HG03439 (cell line): ENCODE measurements around the gene PRICKLE2.
"Not testable (repeated sequence)": the region's sequence is repeated elsewhere in the genome, so short reads cannot be mapped to it uniquely, and the experiment has no call there.

Experiments
- ATAC-seq: cut with Tn5 transposase; IDR thresholded peaks from one replicate; pipeline ENCODE4 v1.9.1; 2021; ENCODE audit warnings: mild to moderate bottlenecking, moderate library complexity; ENCODE audit not compliant: unreplicated experiment

PRICKLE2 gene

DNA sequence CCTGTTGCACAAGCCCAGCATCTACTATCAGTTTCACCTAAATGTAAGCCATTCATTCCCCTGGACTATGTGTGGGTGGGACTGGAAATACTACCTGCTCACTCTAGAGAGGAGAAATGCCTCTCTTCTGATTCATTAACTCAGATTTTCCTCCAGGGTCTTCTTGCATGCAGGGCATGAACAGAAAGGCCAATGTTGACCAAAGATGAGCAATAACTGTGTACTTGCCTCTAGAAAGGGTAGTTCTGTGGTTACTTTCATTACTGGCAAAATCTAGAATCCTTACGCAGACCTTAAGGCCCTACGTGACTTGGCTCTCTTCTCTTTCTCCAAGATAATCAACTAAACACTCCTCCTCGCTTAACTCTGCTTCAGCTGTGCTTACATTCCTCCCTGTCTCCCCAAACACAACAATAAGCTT, 120.6 kb downstream of the PRICKLE2 start:
- no peak for ATAC-seq

DNA sequence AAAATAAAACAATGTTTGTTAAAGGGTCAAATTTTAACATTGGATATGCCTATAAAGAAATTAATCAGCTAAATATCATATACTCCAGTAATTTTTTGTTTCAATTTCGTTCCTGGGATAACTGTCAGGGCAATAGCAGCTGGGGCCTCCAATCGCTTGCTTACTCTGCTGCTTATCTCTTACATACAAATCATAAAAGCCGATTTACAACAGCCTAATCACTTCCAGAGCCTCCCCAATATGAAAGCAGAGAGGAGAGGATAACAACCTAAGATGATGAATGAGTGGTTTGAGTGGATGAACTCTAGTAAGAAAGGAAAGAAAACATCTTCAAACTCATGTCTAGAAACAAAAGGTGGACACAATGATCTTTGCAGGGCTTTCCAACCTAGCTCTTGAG, 121.3 kb downstream of the PRICKLE2 start:
- ATAC-seq = no peak

DNA sequence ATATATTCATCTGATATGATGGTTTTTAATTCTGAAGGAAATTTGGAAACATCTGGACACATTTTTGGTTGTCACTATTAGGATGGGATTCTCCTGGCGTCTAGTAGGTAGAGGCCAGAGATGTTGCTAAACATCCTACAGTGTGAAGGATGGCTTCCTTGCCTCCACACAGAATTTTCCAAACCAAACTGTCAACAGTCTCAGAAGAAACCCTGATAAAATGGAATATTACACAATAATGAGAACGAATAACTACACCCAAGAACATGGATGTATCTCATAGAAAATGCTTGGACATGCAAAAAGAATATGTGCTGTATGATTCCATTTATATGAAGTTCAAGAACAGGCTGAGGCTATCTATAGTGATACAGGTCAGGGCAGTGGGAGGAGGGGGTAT, 122.1 kb downstream of the PRICKLE2 start:
- ATAC-seq = no peak

DNA sequence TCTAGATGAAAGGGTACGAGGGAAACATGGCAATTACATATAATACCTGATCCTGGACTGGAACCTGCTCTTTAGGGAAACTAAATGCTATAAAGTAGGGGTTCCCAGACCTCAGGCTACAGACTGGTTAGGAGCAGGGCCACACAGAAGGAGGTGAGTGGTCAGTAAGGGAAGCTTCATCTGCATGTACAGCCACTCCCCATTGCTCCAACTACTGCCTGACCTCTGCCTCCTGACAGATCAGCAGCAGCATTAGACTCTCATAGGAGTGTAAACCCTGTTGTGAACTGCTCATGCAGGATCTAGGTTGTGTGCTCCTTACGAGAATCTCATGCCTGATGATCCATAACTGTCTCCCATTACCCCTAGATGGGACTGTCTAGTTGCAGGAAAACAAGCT, 123.1 kb downstream of the PRICKLE2 start:
- ATAC-seq = no peak

DNA sequence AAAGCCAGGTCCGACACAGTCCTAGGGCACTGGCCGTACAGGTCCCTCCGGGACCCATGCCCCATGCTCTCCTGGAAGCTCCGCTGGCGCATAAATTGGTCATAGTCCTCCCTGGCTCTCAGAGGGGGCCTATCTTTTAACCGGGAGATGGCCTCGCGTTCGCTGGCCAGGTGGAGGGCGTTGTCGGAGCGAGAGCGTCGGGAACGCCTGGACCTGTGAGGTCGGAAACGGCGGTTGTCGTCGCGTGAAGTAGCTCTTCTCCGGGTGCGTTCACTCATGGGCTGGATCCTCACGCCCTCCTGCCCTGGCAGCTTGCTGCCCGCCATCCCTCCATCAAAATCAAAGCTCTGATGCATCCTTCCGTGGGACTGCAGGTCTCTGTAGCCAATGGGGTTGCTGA, 126.0 kb downstream of the PRICKLE2 start:
- no peak for ATAC-seq

DNA sequence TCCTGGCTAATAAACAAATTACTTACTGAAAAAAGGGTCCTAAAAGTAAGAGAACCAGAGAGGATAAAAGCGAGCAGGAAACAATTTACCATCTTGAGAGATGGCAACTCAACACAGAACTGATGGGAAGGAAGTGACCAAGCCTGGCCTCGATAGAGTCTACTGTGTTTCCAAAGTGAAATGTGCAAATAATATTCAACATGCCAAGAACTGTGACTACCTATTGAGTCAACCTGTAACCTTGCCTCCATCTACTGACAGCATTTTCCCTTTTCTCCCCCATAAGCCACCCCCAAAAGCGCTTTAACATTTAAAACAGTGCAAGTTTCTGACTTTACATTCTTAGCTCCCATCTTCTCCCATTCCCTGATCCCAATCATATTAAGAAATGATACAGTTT, 126.6 kb downstream of the PRICKLE2 start:
- ATAC-seq = no peak

DNA sequence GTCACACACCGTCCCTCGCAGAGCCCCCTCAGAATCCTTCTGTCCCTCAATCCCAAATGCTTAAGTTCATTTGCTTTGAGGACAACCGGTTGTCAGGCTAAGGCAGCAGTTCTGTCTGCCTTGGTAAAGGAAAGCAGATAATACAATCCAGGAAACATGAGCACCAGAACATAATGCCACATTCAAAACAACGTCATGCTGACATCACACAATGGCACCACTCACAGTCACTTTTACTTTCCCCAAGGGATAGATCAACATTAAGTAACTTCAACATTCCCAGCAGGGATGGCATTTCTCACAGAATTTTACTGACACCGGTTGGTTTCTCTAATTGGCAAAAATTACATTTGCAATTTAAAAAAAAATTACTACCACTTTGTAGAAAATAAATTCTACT, 127.3 kb downstream of the PRICKLE2 start:
- no peak for ATAC-seq

DNA sequence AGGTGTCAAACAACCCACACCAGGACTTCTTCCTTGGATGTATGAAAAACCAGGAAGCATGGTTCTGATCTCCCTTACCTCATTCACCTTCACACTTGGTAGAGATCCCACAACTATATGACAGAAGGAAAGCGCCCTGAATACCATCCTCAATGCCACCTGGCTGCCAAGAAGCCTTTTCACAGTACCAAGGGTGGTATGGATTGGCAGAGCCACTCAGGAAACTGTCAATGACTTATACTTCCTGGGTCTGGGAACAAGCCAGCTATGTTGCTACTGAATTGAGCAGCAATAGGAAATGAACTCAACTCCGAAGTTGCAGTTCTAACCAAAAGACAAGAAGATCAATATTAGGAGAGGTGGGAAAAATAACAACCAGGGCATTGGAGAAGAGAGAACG, 129.5 kb downstream of the PRICKLE2 start:
- ATAC-seq = no peak

DNA sequence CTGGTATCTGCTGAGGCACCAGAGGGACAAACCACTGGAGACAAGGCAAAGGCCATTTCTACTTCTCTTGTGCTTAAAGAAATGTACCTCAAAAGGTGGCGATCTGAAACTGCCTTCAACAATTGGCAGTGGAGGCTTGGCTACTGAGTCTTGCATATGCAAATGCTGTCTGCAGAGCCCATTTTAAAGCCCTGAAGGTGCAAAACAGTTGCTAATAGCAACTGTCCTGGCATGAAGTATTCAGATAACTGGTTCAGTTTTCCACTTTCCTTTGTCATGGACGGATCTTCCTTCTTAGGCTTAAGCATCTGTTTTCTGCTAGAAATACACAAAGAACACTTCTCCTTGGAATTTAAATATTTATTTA, 130.6 kb downstream of the PRICKLE2 start:
- no peak for ATAC-seq

DNA sequence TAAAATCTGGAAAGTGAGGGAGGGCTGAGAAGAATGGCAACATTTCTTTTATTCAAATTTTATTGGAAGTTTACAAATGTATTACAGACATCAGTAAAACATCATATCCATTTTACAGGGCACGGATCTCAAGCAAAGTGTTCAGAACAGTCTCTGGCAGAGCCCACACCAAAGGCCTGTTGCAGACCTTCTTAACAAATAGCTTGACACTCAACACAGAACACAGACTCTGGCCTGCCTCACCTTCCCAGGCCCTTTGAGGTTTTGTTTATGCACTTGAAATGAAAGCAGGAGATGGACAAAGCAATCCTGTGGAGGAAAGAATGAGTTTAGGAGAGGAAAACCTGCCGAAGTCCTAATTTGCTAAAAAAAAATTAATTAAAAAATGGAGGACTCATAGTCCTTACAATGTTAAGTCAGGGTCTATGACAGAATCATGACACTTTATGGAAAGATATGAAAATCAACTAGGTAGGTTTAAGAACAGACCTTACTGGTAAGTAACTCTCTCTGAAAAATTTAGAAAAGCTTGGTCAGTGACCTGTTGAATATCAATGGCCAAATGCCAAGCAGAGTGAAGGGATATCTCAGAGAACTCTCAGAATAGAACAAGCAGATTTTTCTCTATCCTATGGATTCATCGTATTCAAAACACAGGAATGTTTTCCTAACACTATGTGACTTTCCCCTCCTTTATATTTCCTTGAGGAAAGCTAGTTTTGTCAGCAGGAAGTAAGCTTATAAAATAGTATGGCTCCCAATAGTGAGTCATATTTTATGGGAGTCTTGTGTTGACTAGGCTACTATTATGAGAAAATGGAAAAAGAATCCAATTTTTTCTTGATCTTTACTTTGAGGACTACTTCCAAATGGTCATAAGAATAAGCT, 131.2 kb downstream of the PRICKLE2 start:
- ATAC-seq = no peak

DNA sequence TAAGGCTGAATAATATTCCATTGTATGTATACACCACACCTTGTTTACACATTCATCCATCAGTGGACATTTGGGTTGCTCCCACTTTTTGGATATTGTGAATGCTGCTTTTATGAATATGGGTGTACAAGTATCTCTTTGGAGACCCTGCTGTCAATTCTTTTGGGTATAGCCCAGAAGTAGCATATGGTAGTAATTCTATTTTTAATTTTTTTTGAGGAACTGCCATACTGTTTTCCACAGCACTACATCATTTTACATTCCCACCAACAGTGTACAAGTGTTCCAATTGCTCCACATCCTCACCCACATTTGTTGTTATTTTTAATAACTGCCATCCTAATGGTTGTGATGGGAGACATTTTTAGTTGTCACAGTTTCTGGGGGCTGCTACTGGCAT, 132.1 kb downstream of the PRICKLE2 start:
- ATAC-seq = no peak

DNA sequence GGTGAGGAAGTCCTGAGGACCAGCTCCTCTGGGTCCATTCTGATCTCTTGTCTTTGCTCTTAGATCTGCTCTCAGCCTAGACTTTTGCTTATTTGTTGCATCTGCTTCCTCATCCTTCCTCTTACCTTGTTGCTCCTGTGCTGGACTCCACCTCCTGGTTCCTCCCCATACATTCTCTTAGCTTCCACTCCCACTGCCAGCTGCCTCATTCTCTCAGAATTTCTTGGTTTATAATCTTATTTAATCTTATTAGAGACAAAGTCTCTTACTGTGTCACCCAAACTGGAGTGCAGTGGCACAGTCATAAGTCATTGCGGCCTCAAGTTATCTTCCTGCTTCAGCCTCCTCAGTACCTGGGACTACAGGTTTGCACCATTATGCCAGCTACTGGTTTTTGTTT, 133.8 kb downstream of the PRICKLE2 start:
- ATAC-seq = no peak

DNA sequence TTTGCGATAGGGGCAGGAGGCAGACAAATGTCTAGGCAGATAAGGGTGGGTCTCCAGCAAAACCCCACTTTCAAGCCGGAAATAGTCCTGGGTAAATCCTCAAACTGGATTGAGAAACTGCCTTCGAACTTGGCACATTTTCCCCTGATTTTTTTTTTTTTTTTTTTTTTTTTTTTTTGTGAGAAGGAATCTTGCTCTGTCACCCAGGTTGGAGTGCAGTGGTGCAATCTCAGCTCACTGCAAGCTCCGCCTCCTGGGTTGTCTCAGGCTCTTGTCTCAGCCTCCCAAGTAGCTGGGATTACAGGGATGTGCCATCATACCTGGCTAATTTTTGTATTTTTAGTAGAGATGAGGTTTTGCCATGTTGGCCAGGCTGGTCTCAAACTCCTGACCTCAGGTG, 135.9 kb downstream of the PRICKLE2 start:
- not testable (repeated sequence) for ATAC-seq

DNA sequence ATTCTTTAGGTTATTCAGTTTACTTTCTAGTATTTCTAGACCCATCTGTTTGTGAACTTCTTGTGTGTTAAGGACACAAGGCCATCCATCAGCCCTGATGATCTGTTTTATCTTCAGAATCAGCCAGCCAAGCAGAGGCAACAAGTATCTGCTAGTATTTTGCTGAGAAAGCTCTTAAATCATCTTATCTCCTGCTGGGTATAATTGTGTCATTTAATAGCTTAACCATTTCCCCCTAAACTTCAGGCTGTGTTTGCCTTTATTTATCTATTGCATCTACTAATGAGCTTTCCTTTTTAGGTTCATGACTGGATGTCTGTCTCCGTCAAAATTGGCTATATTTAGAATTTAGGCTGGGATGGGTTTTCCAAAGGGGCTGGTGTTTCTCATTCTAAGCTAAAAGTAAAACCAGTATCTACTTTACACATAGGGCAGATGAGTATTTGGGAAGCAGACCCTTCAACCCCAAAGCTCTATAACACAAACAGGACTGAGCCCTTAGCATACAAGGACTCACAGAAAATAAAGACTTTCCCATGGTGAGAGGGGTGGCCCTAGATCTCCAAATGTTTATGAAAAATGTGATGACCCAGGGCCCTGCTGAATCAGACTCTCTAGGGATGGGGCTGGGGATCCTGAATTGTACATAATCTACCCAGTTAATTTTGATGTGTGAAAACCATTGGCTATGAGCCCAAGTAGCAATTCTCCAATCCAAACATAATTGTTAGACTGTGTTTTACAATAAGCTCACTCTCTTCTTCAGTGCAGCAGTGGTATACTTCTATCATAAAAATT, 136.7 kb downstream of the PRICKLE2 start:
- ATAC-seq = no peak

DNA sequence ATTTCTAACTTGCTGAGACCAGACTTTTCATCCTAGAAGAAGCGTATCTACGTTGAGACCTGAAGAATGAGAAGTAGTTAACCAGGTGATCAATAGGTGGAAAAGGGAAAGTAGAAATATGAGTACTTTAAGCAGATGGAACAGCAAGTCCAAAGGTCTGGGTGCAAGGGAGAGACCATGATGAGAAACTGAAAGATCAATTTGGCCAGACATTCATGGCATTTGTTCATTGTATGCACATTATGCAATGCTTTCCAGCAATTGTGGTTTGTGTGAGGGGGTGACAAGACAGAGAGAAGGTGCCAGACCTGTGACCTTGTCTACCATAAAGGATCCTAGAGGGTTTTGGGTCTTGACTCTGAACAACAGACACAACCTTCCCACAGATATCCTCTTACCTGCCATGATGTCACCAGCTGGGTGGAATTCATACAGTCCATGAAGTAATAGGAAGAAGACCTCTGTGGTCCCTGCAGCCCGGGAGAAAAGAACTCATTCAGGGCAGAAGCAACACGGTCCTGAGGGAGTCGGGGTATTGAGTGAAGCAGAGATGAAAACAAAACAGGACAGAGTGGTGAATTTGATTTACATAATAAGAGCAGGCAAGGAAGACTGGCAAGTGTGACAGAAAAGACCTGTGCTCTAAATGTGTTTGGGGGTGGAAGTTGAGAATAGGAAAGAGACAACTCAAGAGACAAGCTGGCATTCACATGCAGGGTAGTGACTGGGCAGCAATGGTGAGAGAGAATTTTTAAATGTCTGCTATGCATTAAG, 138.6 kb downstream of the PRICKLE2 start:
- no peak for ATAC-seq

DNA sequence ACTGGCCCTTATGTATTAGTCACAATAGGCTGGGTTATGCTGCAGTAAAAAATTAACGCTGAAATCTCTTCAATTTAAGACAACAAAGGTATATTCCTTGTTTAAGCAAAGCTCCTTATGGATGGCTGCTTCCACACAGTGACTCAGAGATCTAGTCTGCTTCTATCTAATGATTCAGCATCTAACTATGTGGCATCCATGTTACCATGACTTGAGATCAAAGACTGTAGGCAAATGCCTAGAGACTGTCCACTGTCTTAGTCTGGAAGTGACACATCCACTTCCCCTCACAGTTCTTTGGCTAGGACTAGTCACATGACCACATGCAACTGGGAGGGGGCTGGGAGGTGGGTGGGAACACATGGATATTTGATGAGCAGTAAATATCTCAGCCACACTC, 140.6 kb downstream of the PRICKLE2 start:
- ATAC-seq = no peak

DNA sequence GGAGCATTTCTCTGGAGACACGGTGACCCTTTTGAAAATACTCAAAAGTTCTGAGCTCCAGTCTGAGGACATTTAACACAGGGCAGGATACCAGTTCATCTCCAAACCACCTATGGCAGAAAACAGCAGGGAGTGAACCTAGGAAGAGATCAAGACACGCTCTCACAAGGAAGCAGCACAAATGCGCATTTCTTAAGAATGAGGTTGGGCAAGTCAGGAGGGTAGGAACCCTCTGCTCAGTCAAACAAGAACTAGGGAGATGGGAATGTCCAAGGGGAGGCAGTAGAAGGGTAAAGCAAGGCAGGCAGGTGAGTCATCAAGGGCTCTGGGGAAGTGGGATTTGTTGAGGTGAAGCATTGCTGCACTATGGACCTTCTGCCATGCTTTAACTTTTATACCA, 141.7 kb downstream of the PRICKLE2 start:
- ATAC-seq = no peak

DNA sequence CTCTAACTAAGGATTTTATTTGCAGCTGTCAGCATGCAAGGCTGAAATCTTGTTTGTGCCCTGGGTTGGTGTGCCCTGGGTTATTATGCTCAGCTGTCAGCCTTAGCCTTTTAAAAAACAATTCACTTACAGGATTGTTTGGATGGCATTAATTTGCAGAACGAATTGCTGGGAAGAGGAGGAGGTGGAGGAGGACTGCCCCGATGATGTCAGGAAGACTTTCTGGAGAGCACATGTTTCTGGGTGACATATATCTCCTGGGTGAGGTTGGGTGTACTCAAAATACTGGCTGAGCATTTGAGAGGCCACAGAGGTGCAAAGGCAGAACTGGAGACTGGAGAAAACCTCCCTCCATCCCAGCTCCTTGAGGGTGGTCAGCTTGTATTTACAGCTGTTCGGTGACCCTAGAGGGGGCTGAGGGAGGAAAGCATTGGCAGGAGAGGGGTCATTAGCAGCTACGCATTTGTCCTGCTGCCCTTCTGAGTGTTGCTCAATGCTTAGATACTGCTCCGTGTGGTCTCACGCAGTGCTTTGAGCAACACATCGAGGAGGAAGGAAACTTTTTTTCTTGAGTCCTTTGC, 142.2 kb downstream of the PRICKLE2 start:
- ATAC-seq = no peak

DNA sequence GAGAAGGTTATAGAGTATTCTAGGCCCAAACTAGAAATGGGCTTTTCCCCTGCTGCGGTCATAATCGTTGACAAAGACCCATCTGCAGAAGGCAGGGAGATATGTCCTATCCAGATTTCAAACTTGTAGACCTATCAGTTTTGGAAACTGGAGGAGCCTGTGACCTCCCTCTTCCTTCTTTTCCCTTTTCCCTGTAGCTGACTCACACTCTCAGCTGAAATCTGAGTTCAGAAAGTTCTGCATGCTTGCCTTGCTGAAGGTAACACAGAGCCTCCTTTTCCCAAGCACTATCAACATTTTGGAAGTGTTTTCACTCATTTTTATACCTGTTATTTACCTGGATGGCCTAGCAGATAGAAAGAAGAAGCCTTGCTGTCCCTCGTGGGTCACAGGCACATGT, 142.9 kb downstream of the PRICKLE2 start:
- ATAC-seq = no peak

DNA sequence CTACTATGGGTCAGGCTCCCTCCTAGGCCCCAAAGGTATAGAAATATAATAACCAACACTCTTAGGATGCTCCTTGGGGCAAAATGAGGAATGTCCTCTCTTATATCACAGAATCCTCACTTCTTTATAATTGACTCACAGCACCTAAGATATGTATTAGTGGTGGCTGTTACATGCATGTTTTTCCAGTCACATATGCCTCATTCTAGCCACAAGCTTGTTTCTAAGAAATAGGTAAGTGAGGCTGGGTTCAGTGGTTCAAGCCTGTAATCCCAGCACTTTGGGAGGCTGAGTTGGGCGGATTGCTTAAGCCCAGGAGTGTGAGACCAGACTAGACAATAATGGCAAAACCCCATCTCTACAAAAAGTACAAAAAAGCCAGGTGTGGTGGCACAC, 144.0 kb downstream of the PRICKLE2 start:
- ATAC-seq = no peak

DNA sequence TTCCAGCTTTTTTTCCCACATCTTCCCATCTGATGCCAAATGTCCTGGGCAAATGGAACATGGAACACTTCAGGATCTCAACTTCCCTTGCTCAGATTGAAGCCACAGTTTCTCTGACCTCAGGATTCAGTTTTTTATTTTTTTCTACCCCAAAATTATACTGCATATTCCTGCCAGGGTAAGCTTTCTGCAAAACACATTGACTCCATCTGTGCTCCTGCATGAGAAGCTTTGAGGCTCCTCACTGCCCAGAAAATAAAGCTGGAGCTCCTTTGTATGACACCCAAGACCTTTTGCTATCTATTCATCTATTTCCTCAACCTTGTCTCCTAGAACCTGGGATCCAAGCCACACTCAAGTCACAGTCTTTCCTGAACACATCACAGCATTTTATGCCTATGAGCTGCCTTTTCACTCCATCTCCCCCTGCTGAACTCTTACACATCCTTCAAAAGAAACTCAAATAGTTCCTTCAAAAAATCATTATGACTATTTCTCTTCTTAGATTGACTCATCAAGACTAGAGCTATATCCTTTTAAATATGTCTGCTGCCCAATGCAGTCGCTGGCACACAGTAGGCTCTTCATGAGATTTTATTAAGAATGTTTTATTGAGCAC, 144.5 kb downstream of the PRICKLE2 start:
- no peak for ATAC-seq
